ENCODE data around the gene IL1F10. TPM values are rescaled to one million over a fixed set of nuclear protein-coding genes. Genes with fewer than 3 reads are reported as not detected.

IL1F10 gene, protein sequence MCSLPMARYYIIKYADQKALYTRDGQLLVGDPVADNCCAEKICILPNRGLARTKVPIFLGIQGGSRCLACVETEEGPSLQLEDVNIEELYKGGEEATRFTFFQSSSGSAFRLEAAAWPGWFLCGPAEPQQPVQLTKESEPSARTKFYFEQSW
- not detected for total RNA-seq

DNA sequence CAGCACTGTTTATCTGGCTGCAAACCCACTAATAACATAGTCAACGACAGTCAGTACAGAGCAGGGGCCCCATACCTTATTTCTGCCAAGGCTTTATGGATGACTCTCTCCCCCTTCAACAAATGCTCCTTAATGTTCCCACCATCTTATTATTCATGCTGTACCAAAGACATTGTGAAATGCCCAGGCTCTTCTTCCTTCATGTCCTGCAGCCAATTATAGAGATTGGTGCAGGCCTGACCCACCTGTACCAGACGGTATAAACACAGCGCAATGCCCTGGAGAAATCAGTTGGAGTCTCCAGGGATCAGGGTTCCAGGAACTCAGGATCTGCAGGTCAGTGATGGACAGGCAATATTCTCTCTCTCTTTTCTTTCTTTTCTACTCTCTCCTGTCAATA lies at the start of gene IL1F10:
Gene IL1F10 (plus strand): TSS at position 290 of the 400 bp plus-strand sequence. CDS start 4,769 bp downstream, outside the sequence.

DNA sequence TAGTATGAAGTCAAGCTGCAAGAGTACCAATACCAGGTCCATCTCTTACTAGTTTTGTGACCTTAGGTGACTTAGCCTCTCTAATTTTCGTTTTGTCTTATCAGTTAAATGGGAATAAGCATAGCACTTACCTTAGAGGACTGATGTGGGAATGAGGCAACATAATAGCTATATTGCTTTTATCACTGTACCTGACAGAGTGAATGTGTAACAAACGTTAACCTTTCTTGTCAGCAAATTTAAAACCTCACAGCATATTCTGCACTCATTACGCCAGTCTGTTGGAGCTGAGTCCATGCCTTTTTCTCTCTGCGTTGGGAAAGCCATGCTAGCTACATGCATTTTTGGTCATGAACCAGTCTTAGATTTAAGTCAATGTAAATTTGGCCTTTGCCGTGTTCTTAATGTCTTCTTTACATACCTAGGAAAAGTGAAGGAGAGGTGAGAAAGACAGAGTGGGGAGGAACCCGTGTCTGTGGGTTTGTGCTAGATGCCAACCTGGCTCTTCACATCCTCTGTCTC lies 15.3 kb upstream of the IL1F10 start, which contains the start of gene IL36B:
Gene IL36B (minus strand): TSS at position 472 of the 522 bp plus-strand sequence.

DNA sequence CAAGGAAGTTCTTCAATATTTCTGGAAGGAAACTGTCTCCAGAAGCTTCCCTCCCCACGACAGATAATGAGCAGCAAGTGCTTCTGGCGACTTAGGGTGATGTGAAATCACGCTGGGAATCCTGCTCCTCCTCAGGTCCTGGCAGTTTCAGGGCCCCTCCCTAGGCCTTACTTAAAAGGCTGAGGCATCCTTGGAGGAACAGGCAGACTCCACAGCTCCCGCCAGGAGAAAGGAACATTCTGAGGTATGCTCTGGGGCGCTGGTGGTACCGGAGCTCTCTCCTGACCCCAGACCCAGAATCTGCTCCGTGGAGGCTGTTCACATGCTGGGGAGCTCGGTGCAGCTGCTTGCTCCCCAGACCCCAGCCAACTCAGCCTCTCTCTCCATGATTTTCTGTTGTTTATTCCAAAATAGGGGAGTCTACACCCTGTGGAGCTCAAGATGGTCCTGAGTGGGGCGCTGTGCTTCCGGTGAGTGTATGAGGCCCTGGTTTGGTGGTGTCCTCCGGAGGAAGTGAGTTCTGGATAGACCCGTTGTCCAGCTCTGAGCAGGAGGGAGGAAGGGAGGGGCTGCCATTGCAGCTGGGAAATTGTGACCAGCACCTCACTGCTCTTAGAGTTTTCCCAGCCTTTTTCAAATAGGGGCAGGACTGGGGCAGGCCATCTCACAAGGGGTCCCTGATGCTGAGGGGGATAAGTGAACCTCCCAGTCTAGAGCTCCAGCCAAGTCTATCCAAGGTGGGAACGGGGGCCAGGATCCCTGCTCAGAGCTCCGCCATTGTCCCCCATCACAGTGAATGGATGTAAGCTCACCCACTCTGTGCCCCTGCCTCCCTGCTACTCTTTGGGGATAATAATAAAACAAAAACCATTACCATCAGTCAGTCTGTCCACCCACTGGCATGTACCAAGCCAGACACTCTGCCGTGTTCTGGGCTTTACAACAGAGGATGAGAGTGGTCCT lies 8.5 kb upstream of the IL1F10 start, which contains the start of gene IL36RN:
Gene IL36RN (plus strand): TSS at position 201 of the 963 bp plus-strand sequence. CDS start 241 bp downstream, at position 442.

Other genes starting within 250 kb of the IL1F10 start
- gene IL1B, start 231.2 kb upstream of the IL1F10 start, total RNA-seq = not detected
- under 1 TPM in 1 of 2 experiments, not detected in 1; 0.50 TPM for gene IL37, start 156.8 kb upstream of the IL1F10 start, total RNA-seq
- not detected for gene IL36G, start 90.0 kb upstream of the IL1F10 start, total RNA-seq
- gene IL36A, start 62.5 kb upstream of the IL1F10 start, total RNA-seq = not detected
- gene IL36B, start 15.1 kb upstream of the IL1F10 start, total RNA-seq = not detected
- not detected for gene IL36RN, start 8.8 kb upstream of the IL1F10 start, total RNA-seq
- gene IL1RN, start 59.6 kb downstream of the IL1F10 start, total RNA-seq = under 1 TPM in 1 of 2 experiments, not detected in 1; 0.25 TPM
- 100 to 1,000 TPM; 287 to 290 TPM for gene PSD4, start 106.0 kb downstream of the IL1F10 start, total RNA-seq
- gene PAX8, start 211.0 kb downstream of the IL1F10 start, total RNA-seq = 1 to 10 TPM; 1.6 to 1.9 TPM

All from activated naive CD4-positive, alpha-beta T cell treated with anti-CD3 and anti-CD28 coated beads, Interleukin-2, amount 10 ng/mL, durations not matched to agents 5 hours and 36 hours (primary cell).